Thyroid gland (tissue), 4 donors: ENCODE measurements around the gene STK17B. TPM values are rescaled to one million over a fixed set of nuclear protein-coding genes. Genes with fewer than 3 reads are reported as not detected.

ENCODE experiments used
- DNase-seq, 2 donors: peaks; one replicate each; pipeline ENCODE4 v3.0.0-alpha.2; 2019
- H3K27ac ChIP-seq, 3 donors: fragments of 200-600 bp; sonication (generic); 1 replicate in 2 of 3; 2 replicates in 1 of 3; pipeline ENCODE4 v1.5.1; 2016 to 2019; ENCODE audit warnings: mild to moderate bottlenecking in 1 of 3, moderate library complexity in 1 of 3
- H3K27me3 ChIP-seq: fragments of 200-600 bp; sonication (generic); one replicate; pipeline ENCODE4 v1.5.1; 2019
- H3K36me3 ChIP-seq, 2 donors: fragments of 200-600 bp; sonication (generic); one replicate each; pipeline ENCODE4 v1.5.1; 2016 to 2019
- H3K4me1 ChIP-seq, 2 donors: fragments of 200-600 bp; sonication (generic); one replicate each; pipeline ENCODE4 v1.5.1; 2017 to 2019
- H3K4me3 ChIP-seq, 3 donors: fragments of 200-600 bp; sonication (generic); replicated peaks in 1 of 3; 1 replicate in 2 of 3; 2 replicates in 1 of 3; pipeline ENCODE4 v1.5.1; 2016; ENCODE audit warnings: mild to moderate bottlenecking in 1 of 3
- H3K9me3 ChIP-seq: fragments of 200-600 bp; sonication (generic); one replicate; pipeline ENCODE4 v1.5.1; 2017
- CTCF ChIP-seq, 6 experiments: fragments of 200-600 bp in 3 of 6; fragments of 450-650 bp in 3 of 6; sonication (generic) in 3 of 6; IDR thresholded peaks; one replicate each; pipeline ENCODE4 v1.5.1; 2016 to 2019; ENCODE audit warnings: antibody characterized with exemption in 6 of 6, mild to moderate bottlenecking in 2 of 6, inconsistent platforms in 1 of 6, moderate library complexity in 1 of 6
- POLR2A ChIP-seq, 2 donors: fragments of 450-650 bp; IDR thresholded peaks; one replicate each; pipeline ENCODE4 v1.6.1; 2017; ENCODE audit warnings: antibody characterized with exemption in 2 of 2, mild to moderate bottlenecking in 2 of 2, moderate library complexity in 1 of 2
- WGBS, 2 donors: methylation state at CpG; one replicate each; pipeline ENCODE4 v1.1.5; 2017; 5-methylcytosine and 5-hydroxymethylcytosine counted together
- intact Hi-C: fragments of 100-400 bp; cut with DNase I; formaldehyde crosslinking; loops from one replicate; pipeline ENCODE4 v1.15.1; 2023
- total RNA-seq, 4 donors: library from RNA; depleted of rRNA; stranded (reverse); fragments of >200 nt; gene quantifications; one replicate each; pipeline ENCODE4 v1.2.3, GENCODE V29; 2016

The STK17B gene
- total RNA-seq, 4 donors from 2014 or later = 19.4 to 86.9 (median 33.9) TPM

- TF ChIP-seq CTCF (IDR thresholded peaks at IDR 0.05) (no peak), POLR2A (IDR thresholded peaks at IDR 0.05) (no peak)
- WGBS, 2 donors = 91 to 92% methylated on average over 1 of the region's 1 CpG
- intact Hi-C loops = no loop called here
- no peak for DNase-seq
- peaks cover 0 to 4% of the 10 kb centered on the region in 2 donors for H3K4me1 ChIP-seq
- no peaks in the 10 kb centered on the region for H3K9me3 ChIP-seq
- H3K27ac ChIP-seq = no peak overlapping the region
- H3K27me3 ChIP-seq = no peaks in the 10 kb centered on the region
- no peaks in the 10 kb centered on the region for H3K36me3 ChIP-seq
- no peak overlapping the region for H3K4me3 ChIP-seq
Observed at GRCh38 chr2:196172951-196173350, 1.6 kb upstream of the STK17B start.

GRCh38 chr2:196171946-196172345 is 568 bp upstream of the STK17B start:
- no peak for DNase-seq
- peak overlapping the region in 2 of 3 donors; percentile 18 to 47 for H3K27ac ChIP-seq
- H3K4me1 ChIP-seq = peaks cover 0 to 4% of the 10 kb centered on the region in 2 donors
- TF ChIP-seq POLR2A (IDR thresholded peaks at IDR 0.05) = no peak
- TF ChIP-seq CTCF (IDR thresholded peaks at IDR 0.05) = no peak
- 14 to 16% methylated on average over 11 of the region's 11 CpGs for WGBS, 2 donors
- H3K36me3 ChIP-seq = no peaks in the 10 kb centered on the region
- no peaks in the 10 kb centered on the region for H3K27me3 ChIP-seq
- H3K9me3 ChIP-seq = no peaks in the 10 kb centered on the region
- peak overlapping the region in 1 of 3 donors; percentile 88 for H3K4me3 ChIP-seq
- intact Hi-C loops = no loop called here

- intact Hi-C loops = no loop called here
- DNase-seq = peak in 1 of 2 donors; percentile 21
- 1% methylated on average over 24 to 33 of the region's 54 CpGs for WGBS, 2 donors
- peak overlapping the region; percentile 37 to 97 (median 88) for H3K4me3 ChIP-seq
- no peaks in the 10 kb centered on the region for H3K27me3 ChIP-seq
- H3K27ac ChIP-seq = peak overlapping the region; percentile 84 to 94 (median 84)
- no peaks in the 10 kb centered on the region for H3K9me3 ChIP-seq
- no peaks in the 10 kb centered on the region for H3K36me3 ChIP-seq
- H3K4me1 ChIP-seq = peaks cover 0 to 4% of the 10 kb centered on the region in 2 donors
- TF ChIP-seq CTCF (IDR thresholded peaks at IDR 0.05) (no peak), POLR2A (IDR thresholded peaks at IDR 0.05) (no peak)
Observed at GRCh38 chr2:196170606-196171247, 651 bp downstream of the STK17B start.

GRCh38 chr2:196170213-196170605 is 1.2 kb downstream of the STK17B start:
- H3K27me3 ChIP-seq = no peaks in the 10 kb centered on the region
- H3K36me3 ChIP-seq = no peaks in the 10 kb centered on the region
- peaks cover 0 to 4% of the 10 kb centered on the region in 2 donors for H3K4me1 ChIP-seq
- H3K4me3 ChIP-seq = peak overlapping the region in 2 of 3 donors; percentile 88 to 97
- WGBS, 2 donors = 2 to 3% methylated on average over 13 of the region's 13 CpGs
- intact Hi-C loops = no loop called here
- H3K27ac ChIP-seq = peak overlapping the region; percentile 84 to 94 (median 84)
- TF ChIP-seq CTCF (IDR thresholded peaks at IDR 0.05) (no peak), POLR2A (IDR thresholded peaks at IDR 0.05) (no peak)
- peak; percentile 12 to 24 for DNase-seq
- no peaks in the 10 kb centered on the region for H3K9me3 ChIP-seq

- no peak for DNase-seq
- H3K9me3 ChIP-seq = no peaks in the 10 kb centered on the region
- WGBS, 2 donors = 78 to 89% methylated on average over 5 of the region's 5 CpGs
- intact Hi-C loops = no loop called here
- no peaks in the 10 kb centered on the region for H3K27me3 ChIP-seq
- TF ChIP-seq CTCF (IDR thresholded peaks at IDR 0.05) (no peak), POLR2A (IDR thresholded peaks at IDR 0.05) (no peak)
- peak overlapping the region in 2 of 3 donors; percentile 88 to 97 for H3K4me3 ChIP-seq
- no peaks in the 10 kb centered on the region for H3K36me3 ChIP-seq
- H3K27ac ChIP-seq = peak overlapping the region in 2 of 3 donors; percentile 47 to 94
- peaks cover 0 to 4% of the 10 kb centered on the region in 2 donors for H3K4me1 ChIP-seq
Observed at GRCh38 chr2:196169516-196169915, 1.9 kb downstream of the STK17B start.
